GM19193 (cell line): ENCODE data around the gene OR10H3.

Source experiments
- POLR2A ChIP-seq: IDR thresholded peaks from 4 replicates; pipeline ENCODE4 v1.6.1; 2011; ENCODE audit not compliant: insufficient read depth, insufficient read length; ENCODE audit errors: extremely low read depth

OR10H3 gene

DNA sequence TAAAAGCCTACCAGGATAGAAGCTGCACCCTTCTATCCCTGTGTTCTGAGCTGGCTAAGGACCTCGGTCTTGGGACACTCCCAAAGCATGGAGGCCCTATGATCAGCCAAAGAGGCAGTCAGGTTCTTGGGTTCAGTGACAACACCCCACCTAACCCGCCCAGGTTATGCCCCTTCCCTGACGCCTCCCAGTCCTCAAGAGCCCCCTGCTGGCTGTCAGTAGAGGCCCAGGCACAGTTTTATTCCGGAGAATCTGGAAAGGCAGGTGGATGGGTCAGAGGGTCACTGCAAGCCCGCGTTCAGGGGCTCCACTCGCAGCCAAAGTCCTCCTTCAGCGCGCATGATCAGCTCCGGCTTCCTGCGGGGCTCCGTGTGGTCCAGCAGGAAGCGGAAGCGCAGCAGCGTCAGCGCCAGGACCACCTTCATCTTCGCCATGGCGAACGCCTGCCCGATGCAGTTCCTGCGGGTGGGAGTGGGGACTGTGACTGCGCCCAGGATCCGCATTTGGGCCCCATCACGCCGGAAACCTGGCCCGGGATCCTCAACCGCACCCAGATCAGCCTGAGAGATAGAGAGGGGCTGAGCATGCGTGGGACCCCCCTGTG, 22.3 kb downstream of the OR10H3 start:
- TF ChIP-seq POLR2A = no peak

DNA sequence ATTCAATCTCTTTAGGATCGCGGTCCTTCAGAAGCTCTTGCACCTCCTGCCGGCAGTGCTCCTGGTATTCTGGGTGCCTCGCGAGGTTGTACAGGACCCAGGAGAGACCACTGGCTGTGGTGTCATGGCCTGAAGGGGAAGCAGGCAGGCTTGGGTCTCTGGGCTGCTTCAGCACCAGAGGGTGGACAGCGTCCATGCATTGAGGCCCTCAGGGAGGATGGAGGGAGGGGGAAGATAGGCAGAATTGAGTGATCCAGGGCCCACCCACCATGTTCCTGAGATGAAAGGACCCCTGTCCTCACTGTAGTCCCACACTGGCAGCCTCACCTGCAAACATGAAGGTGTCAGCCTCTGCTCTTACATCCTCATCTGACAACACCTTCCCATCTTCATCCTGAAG, 31.8 kb downstream of the OR10H3 start:
- TF ChIP-seq POLR2A = no peak

DNA sequence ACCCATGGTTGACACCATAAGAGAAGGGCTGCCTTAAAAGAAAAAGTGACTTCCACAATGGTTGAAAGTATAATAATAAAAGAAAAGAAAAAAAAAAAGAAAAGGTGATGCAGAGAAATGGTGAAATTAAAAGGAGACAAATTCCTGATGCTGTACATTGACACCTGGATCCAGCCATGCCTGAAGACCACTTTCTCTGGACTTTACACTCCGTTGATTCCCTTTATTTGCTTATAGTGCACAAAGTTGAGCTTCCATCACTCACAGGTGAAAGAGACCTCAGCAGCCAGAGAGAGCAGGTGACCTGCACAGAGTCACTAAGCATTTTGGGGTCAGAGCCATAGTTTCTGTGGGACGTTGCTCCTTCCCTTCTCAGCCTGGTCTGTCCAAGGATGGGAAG, 37.5 kb downstream of the OR10H3 start:
- TF ChIP-seq POLR2A = no peak

DNA sequence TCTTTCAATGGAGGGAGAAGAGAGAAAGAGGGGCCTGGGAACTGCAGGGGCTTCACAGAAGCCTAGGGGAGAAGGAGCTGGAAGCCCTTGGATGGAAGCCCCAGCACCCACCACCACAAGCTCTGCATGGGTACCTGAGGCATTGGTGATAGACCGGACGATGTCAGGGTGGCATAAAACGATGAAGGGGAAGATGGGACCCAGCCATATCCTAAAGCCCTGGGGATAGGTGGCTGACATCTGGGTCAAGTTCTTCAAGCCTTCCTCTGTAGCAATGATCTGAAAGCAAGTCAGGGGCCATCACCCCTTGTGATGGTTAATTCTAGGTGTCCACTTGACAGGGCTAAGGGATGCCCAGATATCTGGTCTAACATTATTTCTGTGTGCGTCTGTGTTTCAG, 38.5 kb downstream of the OR10H3 start:
- no peak for TF ChIP-seq POLR2A

DNA sequence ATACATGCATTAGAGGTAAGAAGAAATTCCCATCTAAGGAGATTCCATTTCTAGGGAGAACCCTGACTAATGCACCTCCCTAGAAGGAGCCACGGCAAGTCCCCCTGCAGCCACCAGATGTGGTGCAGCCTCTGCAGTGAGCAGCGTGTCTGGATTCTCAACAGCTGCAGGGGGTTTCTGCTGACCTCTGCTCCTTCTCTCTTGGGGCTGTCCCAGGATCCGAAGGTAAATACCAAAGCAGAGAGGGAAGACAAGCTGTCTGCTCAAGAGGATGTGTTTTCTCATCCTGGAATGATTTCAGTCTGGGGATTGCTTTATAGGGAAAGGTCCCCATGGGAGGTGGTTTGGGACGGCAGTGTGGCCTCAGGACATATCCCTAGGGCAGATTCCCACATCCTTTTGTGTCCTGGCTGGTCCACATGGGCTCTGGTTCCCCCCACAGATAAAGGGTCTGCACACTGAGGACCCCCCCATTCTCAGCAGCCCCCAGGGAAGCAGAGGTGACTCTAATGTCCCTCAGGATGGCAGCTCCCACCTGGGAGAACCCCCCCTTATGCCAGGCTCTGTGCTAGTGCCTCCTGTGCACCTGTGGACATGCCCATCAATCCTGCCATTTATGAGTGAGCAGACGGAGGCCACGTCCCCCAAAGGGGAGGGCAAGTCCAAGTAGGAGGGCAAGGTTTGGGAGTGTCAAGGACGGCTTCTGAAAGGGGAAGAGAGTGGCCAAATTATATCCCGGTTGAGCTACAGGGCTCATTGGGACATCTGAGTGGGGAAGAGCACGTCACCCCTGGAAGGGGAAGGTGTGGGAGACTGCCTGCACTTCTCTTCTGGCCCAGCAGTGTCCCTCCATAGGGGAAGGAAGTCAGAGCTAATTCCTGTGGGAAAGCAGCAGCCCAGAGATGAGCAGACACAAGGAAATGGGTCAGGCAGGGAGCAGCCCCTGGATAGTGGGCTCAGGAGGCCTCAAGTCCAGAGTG, 39.5 kb downstream of the OR10H3 start:
- no peak for TF ChIP-seq POLR2A

DNA sequence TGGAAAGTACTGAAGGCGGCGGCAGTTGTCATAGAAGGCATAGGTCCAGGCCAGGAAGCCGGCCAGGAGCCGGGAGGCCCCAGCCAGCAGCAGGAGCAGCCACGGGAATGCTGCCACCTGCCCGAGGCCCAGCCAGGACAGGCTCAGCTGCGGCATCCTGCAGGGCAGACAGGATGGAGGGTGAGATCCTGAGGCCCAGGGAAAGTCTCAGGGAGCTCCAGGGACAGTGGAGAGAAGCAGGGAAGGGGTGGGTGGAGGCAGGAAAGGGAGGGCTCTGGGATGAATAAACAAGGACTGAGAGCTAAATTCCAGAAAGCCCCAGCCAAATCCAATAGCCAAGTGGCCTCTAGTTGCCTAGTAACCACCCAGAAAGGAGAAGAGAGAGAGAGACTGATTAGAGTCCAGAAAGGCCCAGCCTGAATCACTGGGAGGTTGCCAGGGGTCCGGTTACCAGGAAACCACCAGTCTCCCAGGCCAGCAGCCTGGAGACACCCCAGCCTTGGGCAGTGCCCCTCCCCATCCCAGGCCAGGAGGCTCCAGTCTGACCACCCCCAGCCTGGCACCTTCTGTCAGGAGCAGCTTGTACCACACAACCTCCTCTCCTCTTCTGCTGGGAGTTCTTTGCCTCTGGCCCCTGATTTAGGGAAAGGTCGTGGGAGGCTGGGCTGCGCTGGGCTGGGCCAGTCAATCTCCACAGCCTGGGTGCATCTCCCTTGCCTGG, 42.1 kb downstream of the OR10H3 start:
- TF ChIP-seq POLR2A = no peak

DNA sequence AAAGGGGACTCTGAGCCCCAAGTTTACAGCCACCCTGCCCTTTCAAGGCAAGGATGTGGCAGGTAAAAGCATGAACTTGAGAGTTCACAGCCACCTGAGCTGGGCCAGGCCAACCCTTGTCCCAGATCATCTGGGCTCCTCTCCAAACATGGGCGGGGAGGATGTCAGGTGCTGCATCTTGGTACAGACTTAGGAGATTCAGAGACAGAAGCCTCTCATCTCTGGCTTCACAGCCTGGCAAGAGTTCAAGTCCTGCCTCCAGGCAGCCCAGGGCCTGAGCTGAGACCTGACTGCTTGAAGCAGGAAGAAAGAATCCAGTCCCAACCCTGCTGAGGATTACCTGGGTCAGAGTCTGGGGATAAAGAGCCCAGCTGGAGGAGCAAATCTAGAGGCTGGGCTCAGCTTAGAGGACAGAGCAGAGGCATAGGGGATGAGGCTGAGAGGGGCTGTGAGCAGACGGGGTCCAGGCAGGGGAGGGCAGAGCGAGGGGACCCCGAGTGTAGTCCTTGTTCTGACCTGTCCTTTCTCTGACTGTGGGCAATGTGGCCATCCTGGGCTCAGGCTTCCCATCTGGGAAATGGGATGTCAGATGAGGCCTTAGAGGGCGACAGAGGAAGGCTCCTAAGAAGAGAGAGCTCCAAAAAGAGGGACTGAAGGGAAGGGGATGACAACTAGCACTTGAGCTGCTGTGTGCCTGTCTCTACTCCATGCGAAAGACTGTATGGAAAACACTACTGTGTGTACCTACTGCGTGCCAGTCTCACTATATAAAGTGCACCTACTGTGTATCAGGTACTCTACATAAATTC, 43.0 kb downstream of the OR10H3 start:
- no peak for TF ChIP-seq POLR2A

DNA sequence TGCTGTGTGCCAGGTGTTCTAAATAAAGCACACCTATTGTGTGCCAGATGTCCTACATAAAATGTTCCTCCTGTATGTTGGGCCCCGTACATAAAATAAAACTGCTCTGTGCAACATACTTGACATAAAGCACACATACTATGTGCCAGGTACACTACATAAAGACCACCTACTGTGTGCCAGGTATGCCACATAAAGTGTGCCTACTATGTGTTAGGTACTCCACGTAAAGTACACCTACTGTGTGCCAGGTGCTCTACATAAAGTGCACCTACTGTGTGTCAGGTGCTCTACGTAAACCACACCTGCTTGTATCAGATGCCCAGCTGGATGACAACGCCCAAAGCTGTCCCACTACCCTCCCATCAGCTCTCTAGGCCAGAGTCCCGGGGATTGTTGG, 43.9 kb downstream of the OR10H3 start:
- no peak for TF ChIP-seq POLR2A

DNA sequence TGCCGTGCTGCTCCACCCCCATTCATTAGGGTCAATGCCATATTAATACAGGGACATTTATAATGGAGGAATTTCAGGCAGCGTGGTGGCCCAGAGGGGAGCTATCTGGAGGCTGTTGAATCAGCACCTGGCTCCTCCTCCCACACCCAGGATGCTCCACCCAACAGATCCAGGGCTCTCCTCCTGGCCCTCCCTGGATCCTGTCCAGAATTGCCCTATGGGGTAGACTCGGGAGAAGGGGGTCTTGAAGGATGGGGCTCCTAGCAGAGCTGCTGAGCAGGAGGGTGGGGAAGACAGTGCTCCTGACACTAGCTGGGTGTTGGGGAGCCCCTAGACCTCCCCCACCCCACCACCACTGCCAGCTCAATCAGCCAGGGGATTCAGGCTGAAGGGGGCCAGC, 44.4 kb downstream of the OR10H3 start:
- TF ChIP-seq POLR2A = no peak

DNA sequence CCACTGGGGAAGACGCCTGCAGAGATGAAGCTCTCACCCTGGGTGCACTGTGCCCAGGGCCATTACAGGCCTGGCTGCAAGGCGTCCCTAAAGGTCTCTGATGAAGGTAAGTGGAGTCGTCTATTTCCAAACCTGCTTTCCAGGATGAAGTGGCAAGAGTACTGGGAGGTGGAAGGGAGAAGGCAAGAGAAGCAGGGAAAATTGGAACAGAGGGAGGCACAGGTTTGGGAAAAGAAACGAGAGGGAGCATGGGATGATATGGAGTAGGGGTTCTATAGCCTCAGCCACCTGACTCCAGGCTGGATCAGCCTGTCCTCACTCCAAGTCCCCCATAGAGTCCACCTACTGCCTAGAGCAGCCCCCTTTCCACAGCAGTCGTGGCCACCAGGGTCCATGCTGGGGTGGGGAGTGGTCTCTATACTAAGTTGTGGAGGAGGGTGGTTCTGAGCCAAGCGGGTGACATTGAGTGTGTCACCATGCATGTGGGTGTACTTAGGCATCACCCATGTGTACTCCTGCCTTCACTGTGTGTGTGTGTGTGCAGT, 49.9 kb downstream of the OR10H3 start, which contains the start of gene OR10H5:
TSS of gene OR10H5 (plus strand) at position 51 of the 545 bp plus-strand sequence. CDS start 6,388 bp downstream, outside the sequence.
- TF ChIP-seq POLR2A = no peak

DNA sequence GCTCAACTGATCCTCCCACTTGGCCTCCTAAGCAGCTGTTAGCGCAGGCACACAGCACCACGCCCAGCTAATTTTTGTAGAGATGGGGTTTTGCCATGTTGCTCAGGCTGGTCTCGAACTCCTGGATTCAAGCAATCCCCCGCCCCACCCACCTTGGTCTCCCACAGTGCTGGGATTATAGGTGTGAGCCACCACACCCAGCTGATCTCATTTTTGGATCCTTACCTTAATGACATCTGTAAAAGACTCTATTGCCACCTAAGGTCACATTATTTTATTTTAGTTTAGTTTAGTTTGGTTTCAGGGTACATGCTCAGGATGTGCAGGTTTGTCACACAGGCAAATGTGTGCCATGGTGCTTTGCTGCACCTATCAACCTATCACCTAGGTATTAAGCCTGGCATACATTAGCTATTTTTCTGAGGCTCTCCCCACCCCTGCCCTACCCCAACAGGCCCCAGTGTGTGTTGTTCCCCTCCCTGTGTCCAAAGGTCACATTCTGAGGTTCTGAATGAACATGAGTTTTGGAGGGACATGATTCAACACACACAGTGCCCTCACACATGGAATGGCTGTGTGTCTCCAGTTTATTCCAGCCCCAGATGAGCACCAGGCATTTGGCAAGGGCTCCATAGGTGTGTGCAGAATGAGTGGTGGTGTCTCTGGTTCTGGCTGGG, 50.9 kb downstream of the OR10H3 start:
- TF ChIP-seq POLR2A = no peak

DNA sequence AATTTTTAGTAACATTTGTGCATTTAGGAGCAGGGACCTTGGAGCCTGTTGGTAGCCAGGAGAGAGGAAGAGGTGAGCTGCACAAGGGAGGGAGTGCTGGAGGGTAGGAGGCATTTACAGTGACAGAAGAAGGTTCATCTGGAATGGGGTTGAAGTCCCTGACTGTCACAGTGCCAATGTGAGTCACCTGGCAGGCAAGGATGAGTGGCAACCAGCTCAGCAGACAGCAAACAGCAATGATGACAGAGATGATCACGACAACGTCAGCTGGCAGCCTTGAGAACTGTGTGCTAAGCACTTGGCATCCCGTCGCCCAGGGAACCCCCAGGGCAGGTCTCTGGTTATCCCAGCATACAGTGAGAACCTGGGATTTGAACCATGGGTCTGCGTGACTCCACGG, 52.3 kb downstream of the OR10H3 start:
- no peak for TF ChIP-seq POLR2A
